ENCODE results near the gene MYH10.
A peak's percentile ranks its signal among the peaks of the same experiment; 100 is the strongest.

Gene MYH10

GRCh38 chr17:8647956-8648355 lies 17.4 kb upstream of the MYH10 start:
- DNase-seq = no peak

DNA sequence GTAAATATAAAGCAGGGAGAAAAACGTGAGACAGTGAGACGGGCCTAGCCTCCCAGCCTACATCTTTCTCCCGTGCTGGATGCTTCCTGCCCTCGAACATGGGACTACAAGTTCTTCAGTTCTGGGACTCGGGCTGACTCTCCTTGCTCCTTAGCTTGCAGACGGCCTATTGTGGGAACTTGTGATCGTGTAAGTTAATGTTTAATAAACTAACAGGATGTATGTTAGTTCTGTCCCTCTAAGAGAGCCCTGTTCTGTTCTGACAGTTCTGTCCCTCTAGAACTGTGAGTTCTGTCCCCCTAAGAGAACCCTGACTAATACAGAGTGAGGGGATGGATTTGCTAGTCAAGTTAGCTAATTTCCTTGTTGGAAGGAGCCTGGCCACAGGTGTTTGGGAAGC lies 16.7 kb upstream of the MYH10 start:
- DNase-seq = no peak

- DNase-seq = no peak
These were observed 14.0 kb upstream of the MYH10 start for GRCh38 chr17:8644507-8644902.

GRCh38 chr17:8643855-8644506 lies 13.5 kb upstream of the MYH10 start:
- no peak for DNase-seq

GRCh38 chr17:8639709-8640108 lies 9.2 kb upstream of the MYH10 start:
- no peak for DNase-seq

- DNase-seq = no peak
These were observed 1.5 kb upstream of the MYH10 start for GRCh38 chr17:8632061-8632460.

- no peak for DNase-seq
These were observed 991 bp upstream of the MYH10 start for GRCh38 chr17:8631554-8631877.

DNA sequence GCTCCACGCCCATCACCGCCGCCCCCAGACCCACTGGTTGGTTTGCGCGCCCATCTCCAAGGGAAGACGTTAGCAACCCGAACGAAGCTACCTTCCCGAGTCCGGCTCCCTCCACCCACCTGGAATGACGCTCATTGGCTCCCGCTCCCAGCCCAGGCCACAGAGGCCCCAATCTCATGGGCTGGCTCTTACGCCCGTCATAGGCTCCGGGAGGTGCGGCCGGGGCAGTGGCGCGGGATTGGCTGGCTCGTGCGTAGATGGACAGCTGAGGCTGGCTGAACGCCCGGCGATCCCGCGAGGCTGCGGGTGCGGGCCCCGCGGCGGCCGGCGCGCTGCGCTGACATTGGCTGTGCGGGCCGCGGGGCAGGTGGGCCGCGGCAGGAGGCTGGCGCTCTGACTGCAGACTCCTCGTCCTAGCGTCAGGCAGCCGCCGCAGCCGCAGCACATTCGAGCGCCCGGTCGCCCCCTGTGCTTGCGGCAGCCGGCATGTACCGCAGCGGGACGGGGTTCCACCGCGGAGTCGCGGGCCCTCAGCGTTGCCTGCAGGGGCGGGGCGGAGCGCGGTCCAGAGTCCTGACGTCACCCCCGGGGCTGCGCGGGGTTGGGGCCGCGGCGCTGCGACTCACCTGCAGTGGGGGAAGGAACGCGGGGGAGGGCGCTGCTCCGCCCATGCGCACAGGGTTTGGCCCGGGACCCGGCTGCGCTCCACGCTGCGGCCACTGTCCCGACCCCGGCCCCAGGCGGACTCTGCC lies 453 bp upstream of the MYH10 start:
- peak; percentile 86 for DNase-seq

GRCh38 chr17:8629371-8630226 lies 926 bp downstream of the MYH10 start:
- DNase-seq = no peak

GRCh38 chr17:8628609-8629169 lies 1.8 kb downstream of the MYH10 start:
- DNase-seq = no peak

DNA sequence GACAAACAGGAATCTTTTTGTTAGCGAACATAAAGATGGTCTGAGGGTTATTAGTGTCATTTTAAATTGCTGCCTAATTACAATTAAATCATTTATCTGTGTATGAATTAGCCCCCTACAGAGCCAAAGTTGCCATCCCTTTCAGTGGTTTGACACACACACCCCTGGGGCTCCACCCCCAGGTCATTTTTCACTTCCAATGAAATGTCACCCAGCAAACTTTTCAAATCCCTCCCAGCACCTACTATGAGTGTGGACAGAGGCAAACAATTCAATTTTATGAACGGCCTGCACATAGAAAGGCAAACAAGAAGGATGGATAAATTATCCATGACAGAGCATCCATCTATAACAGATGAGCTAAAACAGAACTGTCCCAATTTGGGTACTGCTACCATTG lies 2.4 kb downstream of the MYH10 start:
- no peak for DNase-seq

DNA sequence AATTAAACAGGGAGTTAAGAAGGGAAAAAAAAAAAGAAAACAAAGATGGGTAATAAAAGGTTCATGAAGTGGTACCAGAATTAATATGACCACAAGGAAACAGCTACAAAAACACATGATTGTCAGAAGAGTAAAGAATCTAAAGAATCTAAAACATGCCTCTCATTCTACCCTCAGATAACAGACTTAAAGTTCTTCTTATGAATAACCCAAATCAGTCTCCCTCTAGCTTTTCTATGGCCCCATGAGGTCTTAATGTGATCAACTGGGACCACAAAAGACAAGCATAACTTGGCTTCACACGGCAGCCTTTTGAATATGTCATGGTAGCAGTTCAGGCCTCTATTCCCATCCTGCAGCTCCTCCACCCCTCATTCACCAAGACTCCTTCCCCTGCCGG lies 6.9 kb downstream of the MYH10 start:
- DNase-seq = no peak

DNA sequence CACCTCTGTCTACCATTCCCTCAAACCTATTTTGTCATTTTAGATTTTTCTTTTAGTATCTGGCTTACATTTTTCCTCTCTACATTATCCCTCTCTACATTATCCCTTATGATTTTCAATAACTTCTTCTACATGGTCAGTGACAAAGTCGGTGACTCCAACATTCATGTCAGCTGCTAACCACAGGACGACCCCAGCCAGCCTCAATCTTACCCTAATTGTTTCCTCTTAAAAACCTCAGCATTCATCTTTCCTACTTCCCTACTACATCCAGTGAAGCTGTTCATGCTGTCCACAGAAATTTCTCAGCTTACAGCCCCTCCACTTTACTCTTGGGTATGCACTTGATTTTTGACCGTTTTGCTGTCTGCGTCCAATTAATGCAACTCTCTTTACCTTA lies 8.3 kb downstream of the MYH10 start:
- no peak for DNase-seq

DNA sequence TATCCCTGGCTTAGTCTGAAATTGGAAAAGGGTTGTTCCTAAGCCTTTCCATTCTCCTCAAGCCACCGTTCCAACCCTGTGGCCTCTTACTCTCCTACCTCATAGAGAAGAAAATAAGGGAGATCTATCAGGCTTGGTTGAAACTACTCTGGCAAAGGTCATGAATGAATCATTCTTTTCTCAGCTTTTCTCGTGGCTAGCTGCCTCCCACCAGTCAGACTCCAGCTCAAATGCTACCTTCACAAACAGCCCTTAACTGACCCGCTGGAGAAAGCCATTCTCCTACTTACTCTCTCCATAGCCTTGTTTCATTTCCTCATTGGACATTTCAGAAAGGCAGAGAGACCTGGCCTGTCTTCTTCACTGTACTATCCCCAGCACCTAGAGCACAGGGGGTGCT lies 8.9 kb downstream of the MYH10 start:
- peak; percentile 18 for DNase-seq

GRCh38 chr17:8619294-8619693 lies 11.2 kb downstream of the MYH10 start:
- DNase-seq = no peak

DNA sequence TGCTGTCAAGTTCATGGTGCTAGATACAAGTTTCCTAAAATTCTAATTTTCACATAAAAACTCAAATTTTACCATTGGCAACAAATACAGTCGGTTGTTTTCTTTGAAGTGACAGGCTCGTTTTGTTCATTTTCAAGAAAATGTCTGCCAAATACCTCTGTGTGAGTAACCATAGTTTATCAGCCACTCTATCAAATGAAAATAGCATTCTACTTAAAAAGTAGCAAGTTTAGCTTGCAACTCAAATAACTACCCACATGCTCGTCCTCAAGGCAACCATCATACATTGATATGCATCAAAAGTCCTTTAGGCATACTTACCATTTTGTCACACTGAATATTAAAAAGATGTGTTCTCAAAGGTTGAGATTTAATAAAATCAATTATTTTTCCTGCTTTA lies 11.7 kb downstream of the MYH10 start:
- DNase-seq = no peak

- no peak for DNase-seq
These were observed 15.5 kb downstream of the MYH10 start for GRCh38 chr17:8614988-8615387.

DNA sequence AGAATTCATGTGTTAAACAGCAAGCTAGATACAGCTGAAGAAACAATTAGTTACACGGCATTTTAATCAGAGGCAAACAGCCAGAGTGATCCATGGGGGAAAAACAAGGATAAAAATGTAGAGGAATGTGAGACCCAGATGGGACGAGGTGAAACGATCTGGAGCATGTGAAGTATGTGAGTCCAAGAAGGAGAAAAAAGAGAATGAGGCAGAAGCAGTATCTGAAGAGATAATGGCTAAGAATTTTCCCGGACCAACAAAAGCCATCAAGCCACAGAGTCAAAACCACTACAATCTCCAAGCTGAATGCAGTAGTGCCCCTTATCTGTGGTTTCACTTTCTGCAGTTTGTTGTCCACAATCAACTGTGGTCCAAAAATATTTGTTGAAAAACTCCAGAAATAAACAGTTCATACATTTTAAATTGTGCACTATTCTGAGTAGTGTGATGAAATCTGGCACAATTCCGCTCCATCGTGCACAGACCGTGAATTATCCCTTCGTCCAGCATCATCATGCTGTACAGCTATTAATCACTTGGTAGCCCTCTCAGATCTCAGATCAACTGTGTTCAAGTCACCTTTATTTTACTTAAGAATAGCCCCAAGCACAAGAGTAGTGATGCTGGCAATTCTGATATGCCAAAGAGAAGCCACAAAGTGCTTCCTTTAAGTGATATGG lies 18.8 kb downstream of the MYH10 start:
- no peak for DNase-seq

- DNase-seq = no peak
These were observed 19.4 kb downstream of the MYH10 start for GRCh38 chr17:8611137-8611536.

DNA sequence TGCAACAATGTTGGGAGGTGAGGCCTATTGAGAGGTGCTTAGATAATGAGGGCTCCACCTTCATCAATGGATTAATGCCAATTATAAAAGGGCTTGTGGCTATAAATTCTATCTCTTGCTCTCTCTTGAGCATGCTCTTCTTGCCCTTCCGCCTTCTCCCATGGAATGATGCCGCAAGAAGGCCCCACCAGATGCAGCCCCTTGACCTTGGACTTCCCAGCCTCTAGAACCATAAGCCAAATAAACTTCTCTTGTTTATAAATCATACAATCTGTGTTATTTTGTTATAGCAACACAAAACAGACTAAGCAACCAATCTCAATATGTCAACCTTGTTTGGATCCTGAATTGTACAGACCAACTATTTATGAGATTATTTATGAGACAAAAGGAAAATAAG lies 20.0 kb downstream of the MYH10 start:
- DNase-seq = no peak

DNA sequence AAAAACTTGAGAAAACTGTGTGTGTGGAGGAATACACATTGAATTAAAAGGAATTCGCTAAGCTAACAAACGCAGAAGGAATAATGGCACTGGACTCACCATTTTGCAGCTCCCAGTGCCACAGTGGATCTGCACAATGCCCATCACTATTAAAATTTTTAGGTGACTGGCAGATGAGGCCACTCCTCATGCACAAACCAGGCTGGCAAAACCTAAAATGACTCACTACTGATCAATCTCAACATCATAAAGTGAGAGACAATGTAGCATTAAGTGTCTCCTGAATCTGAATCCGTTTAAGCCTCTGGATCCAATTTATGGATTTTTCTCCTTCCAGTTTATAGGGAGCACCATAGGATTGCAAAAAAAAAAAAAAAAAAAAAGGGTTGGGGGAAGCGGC lies 20.6 kb downstream of the MYH10 start:
- DNase-seq = no peak

DNA sequence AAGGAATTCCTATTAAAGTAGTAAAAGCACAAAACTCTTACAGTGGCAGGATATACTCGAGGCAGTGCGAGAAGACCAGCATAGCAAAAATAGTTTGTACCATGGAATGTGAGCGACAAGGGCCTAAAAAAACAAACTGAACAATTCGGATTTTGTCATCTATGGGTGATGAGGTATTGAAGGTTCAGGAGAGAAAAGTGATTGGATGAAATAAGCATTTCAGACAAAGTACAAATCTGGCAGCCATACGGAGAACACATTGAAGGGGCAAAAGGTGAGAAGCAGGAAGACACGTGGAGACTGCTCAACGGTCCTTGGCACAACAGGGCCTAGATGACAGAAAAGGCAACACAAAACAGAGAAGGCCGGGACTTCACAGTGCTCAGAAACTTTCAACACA lies 22.5 kb downstream of the MYH10 start:
- DNase-seq = no peak

DNA sequence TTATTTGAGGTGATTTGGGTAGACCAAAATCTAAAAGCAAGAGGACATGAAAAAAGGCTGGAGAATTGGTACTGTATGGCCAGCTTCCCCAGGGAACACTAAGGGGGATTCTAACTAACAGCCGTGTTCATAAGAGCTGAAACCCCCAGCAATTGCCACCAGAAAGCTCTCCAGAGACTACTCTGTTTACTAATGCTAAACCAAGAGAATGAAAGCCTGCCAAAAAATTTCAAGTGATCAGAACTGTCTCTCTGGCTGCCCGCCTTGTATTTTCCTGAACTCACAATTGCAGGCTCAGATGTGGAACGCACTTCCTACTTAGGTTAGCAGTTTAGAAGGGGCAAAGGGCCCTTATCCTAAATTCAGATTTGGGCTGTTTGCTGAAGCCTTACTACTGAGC lies 24.1 kb downstream of the MYH10 start:
- no peak for DNase-seq
